ENCODE data around the gene TCF7.

Gene TCF7

GRCh38 chr5:134153241-134153640 lies 38.8 kb downstream of the TCF7 start:
- CTCF ChIA-PET, result interaction anchor here (0.7 to 36.5 kb wide), 6 partner anchors 11 to 111 kb away, joined by 3 to 1500 read pairs (median 6); no protein-coding TSS in a partner anchor
- no peak for TF ChIP-seq CTCF (IDR thresholded peaks at IDR 0.05; ENCODE audit: insufficient read depth, low read length, missing control alignments)
- no peak overlapping the region for H3K4me3 ChIP-seq (ENCODE audit: low read depth, low read length)
- POLR2A ChIA-PET, result interaction anchor here (0.9 to 1.1 kb wide), 3 partner anchors 10 to 24 kb away, joined by 3 to 8 read pairs (median 4); partner anchors contain the start of gene SKP1
- DNase-seq (ENCODE audit: low read depth, low spot score), result no peak

DNA sequence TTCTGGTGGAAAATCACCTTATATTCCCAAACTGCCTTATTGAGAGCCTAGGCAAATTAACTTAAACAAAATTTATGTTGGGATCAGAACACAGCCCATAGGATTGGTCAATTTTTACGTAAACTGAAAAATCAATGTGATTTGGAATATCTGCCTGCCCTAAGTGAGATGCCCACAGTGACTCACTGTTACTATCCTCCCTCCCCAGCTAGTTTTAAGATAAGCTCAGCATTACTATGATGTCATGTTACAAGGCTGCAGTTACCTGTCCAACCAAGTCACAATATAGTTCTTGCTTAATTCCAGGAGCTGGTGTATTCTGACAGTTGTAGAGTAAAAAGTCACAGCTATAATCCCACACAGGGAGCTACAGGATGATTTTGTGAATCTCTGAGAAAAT lies 39.2 kb downstream of the TCF7 start:
- POLR2A ChIA-PET, result interaction anchor here (1.0 to 1.1 kb wide), 2 partner anchors 10 to 23 kb away, joined by 3 to 8 read pairs; partner anchors contain the start of gene SKP1
- no peak overlapping the region for H3K4me3 ChIP-seq (ENCODE audit: low read depth, low read length)

GRCh38 chr5:134161513-134162395 lies 47.3 kb downstream of the TCF7 start:
- no peak for DNase-seq (ENCODE audit: low read depth, low spot score)
- no peak overlapping the region for H3K4me3 ChIP-seq (ENCODE audit: low read depth, low read length)
- ChIA-PET POLR2A (interaction anchor here (1.8 kb wide), 1 partner anchor 15 kb away, joined by 9 read pairs; the partner anchor contains the start of gene SKP1), CTCF (interaction anchor here (0.6 to 32.3 kb wide), 7 partner anchors 11 to 126 kb away, joined by 3 to 659 read pairs (median 3); partner anchors contain the start of gene SKP1)
- TF ChIP-seq CTCF (IDR thresholded peaks at IDR 0.05; ENCODE audit: insufficient read depth, low read length, missing control alignments), result no peak

More for the DNA sequence above, 39.2 kb downstream of the TCF7 start:
- no peak for TF ChIP-seq CTCF (IDR thresholded peaks at IDR 0.05; ENCODE audit: insufficient read depth, low read length, missing control alignments)
- CTCF ChIA-PET, result interaction anchor here (0.7 to 36.5 kb wide), 5 partner anchors 15 to 111 kb away, joined by 3 to 1500 read pairs (median 8); no protein-coding TSS in a partner anchor
- DNase-seq (ENCODE audit: low read depth, low spot score), result no peak

DNA sequence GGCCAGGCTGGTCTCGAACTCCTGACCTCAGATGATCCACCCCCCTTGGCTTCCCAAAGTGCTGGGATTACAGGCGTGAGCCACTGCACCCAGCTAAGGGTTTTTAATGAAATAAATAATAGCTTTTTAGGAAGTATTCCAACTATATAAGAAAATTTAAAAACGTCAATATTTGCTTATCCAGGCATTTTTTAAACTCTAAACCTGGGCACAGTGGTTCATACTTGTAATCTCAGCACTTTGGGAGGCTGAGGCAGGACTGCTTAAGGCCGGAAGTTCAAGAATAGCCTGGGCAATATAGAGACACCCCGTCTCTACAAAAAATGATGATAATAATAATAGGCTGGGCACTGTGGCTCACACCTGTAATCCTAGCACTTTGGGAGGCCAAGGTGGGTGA lies 48.1 kb downstream of the TCF7 start:
- no peak for DNase-seq (ENCODE audit: low read depth, low spot score)
- CTCF ChIA-PET, result interaction anchor here (0.9 to 32.3 kb wide), 4 partner anchors 12 to 122 kb away, joined by 3 to 659 read pairs (median 16); partner anchors contain the start of gene SKP1
- H3K4me3 ChIP-seq (ENCODE audit: low read depth, low read length), result no peak overlapping the region
- POLR2A ChIA-PET, result interaction anchor here (1.8 kb wide), 1 partner anchor 14 kb away, joined by 9 read pairs; the partner anchor contains the start of gene SKP1
- no peak for TF ChIP-seq CTCF (IDR thresholded peaks at IDR 0.05; ENCODE audit: insufficient read depth, low read length, missing control alignments)

- no peak overlapping the region for H3K4me3 ChIP-seq (ENCODE audit: low read depth, low read length)
- ChIA-PET CTCF (interaction anchor here (1.4 to 4.6 kb wide), 3 partner anchors 26 to 132 kb away, joined by 3 to 18 read pairs (median 8); no protein-coding TSS in a partner anchor), POLR2A (no interaction called here)
- no peak for DNase-seq (ENCODE audit: low read depth, low spot score)
- TF ChIP-seq CTCF (IDR thresholded peaks at IDR 0.05; ENCODE audit: insufficient read depth, low read length, missing control alignments), result no peak
These were observed 57.5 kb downstream of the TCF7 start for GRCh38 chr5:134171972-134172371.
